ENCODE data around the gene NEUROD2. TPM values are rescaled to one million over a fixed set of nuclear protein-coding genes. Genes with fewer than 3 reads are reported as not detected.

The NEUROD2 gene
- total and polyA plus RNA-seq, 2 donors (not counting 3 experiments of a cell fraction or from before 2014, with no cell fraction given): not detected

DNA sequence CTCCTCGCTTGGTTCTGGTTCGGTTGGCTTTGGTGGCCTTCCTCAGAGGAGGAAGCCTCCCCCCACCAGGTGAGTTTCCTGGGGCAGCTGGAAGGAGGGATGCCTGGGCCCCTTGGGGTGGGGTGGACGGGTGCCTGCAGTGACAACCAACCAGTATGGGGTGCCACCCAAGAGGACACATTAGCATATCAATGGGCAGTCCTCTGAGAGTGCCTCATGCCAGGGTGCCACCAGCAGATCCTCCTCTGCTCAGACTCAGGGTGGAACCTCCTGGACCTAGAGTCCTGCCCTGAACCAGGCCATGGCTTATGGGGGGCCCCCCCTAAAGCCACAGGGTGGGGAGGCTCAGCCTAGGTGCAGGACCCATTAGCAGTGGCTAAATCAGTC is 21.8 kb upstream of the NEUROD2 start:
- dilution Hi-C loops (cut with MboI; ENCODE audit: extremely low pct_ligation_motif_present, low sequenced_read_pairs) (no loop called here), intact Hi-C loops (cut with micrococcal nuclease) (loop anchor here (10.0 kb wide), 1 partner anchor 325 kb away; no protein-coding TSS in a partner anchor)
- BruUV-seq (replicated peaks): no TSS peak
- Histone ChIP-seq H3K9me3 (replicated peaks; ENCODE audit: control insufficient read depth, insufficient read depth, low read length) (no peaks in the 10 kb centered on the region), H2AFZ (ENCODE audit: low read depth, low read length) (no peak overlapping the region), H3K4me2 (ENCODE audit: insufficient read depth, low read length) (no peak overlapping the region), H3K27me3 (ENCODE audit: control insufficient read depth in 2 of 2, insufficient read depth in 2 of 2, low read length in 2 of 2) (peaks cover 55 to 64% of the 10 kb centered on the region in 2 experiments), H3K4me3 (replicated peaks in 1 of 3; ENCODE audit: insufficient read depth in 1 of 3, low read depth in 1 of 3, low read length in 3 of 3) (no peak overlapping the region), H3K4me1 (ENCODE audit: control insufficient read depth, extremely low read depth, insufficient read depth, low read length) (no peaks in the 10 kb centered on the region), H3K9me1 (replicated peaks; ENCODE audit: control insufficient read depth, extremely low read depth, insufficient read depth, low read length) (no peaks in the 10 kb centered on the region), H3K9ac (replicated peaks; ENCODE audit: extremely low read depth, insufficient read depth, low read length) (no peak overlapping the region), H3K27ac (ENCODE audit: insufficient read depth, low read depth, low read length) (no peak overlapping the region), H4K20me1 (replicated peaks; ENCODE audit: control insufficient read depth, extremely low read depth, insufficient read depth, low read length) (no peaks in the 10 kb centered on the region), H3K79me2 (ENCODE audit: control insufficient read depth, insufficient read depth, low read length) (no peaks in the 10 kb centered on the region), H3K36me3 (ENCODE audit: control insufficient read depth in 2 of 2, extremely low read depth in 1 of 2, insufficient read depth in 2 of 2, low read length in 2 of 2) (no peaks in the 10 kb centered on the region)
- FAIRE-seq (no peak), DNase-seq (ENCODE audit: low read depth, low spot score) (no peak)
- TF ChIP-seq POLR2A (IDR thresholded peaks at IDR 0.05; ENCODE audit: low read depth, low read length) (no peak), CTCF (IDR thresholded peaks at IDR 0.05; ENCODE audit: extremely low read depth in 1 of 2, insufficient read depth in 1 of 2, low read depth in 1 of 2, low read length in 2 of 2) (no peak), EZH2 (IDR thresholded peaks at IDR 0.05; ENCODE audit: borderline replicate concordance, low read depth, low read length, severe bottlenecking) (no peak), POLR2AphosphoS5 (IDR thresholded peaks at IDR 0.05; ENCODE audit: insufficient read depth, low read depth, low read length) (no peak), FOS (IDR thresholded peaks at IDR 0.05; ENCODE audit: borderline replicate concordance, insufficient read depth, low read length) (no peak), MYC (IDR thresholded peaks at IDR 0.05; ENCODE audit: low read depth, low read length) (no peak), MAX (IDR thresholded peaks at IDR 0.05; ENCODE audit: insufficient read depth, insufficient read length) (no peak), JUN (IDR thresholded peaks at IDR 0.05; ENCODE audit: borderline replicate concordance, insufficient read depth, insufficient read length, low read depth) (no peak), GATA2 (IDR thresholded peaks at IDR 0.05; ENCODE audit: insufficient read depth, insufficient read length, low read depth, low read length) (no peak)
- CTCF ChIA-PET: interaction anchor here (1.5 to 6.4 kb wide), 3 partner anchors 9 to 40 kb away, joined by 3 to 141 read pairs (median 4); partner anchors contain the start of gene PNMT
- POLR2A ChIA-PET: no interaction called here

Measured in endothelial cell of umbilical vein (primary cell).